Esophagus squamous epithelium (tissue), 4 donors: ENCODE measurements around the gene CLDN18.

Source experiments
- CTCF ChIP-seq, 6 experiments: fragments of 450-650 bp in 4 of 6; fragments of 200-600 bp in 2 of 6; sonication (generic) in 2 of 6; IDR thresholded peaks; one replicate each; pipeline ENCODE4 v1.5.1; 2016 to 2019; ENCODE audit warnings: antibody characterized with exemption in 6 of 6, mild to moderate bottlenecking in 4 of 6, moderate library complexity in 4 of 6
- POLR2A ChIP-seq, 4 donors: fragments of 450-650 bp; IDR thresholded peaks; one replicate each; pipeline ENCODE4 v1.6.1; 2017; ENCODE audit warnings: antibody characterized with exemption in 4 of 4, mild to moderate bottlenecking in 4 of 4, moderate library complexity in 3 of 4

- TF ChIP-seq CTCF (IDR thresholded peaks at IDR 0.05) (no peak), POLR2A (IDR thresholded peaks at IDR 0.05) (no peak)
Observed at GRCh38 chr3:138066972-138067371, 57.0 kb downstream of the CLDN18 start.
